Measurements from ENCODE around the gene FOXL1. TPM values are rescaled to one million over a fixed set of nuclear protein-coding genes. Genes with fewer than 3 reads are reported as not detected.
A peak's percentile ranks its signal among the peaks of the same experiment; 100 is the strongest.

Gene FOXL1
- total RNA-seq, 1 donor from 2014 or later, result 0.30 TPM

DNA sequence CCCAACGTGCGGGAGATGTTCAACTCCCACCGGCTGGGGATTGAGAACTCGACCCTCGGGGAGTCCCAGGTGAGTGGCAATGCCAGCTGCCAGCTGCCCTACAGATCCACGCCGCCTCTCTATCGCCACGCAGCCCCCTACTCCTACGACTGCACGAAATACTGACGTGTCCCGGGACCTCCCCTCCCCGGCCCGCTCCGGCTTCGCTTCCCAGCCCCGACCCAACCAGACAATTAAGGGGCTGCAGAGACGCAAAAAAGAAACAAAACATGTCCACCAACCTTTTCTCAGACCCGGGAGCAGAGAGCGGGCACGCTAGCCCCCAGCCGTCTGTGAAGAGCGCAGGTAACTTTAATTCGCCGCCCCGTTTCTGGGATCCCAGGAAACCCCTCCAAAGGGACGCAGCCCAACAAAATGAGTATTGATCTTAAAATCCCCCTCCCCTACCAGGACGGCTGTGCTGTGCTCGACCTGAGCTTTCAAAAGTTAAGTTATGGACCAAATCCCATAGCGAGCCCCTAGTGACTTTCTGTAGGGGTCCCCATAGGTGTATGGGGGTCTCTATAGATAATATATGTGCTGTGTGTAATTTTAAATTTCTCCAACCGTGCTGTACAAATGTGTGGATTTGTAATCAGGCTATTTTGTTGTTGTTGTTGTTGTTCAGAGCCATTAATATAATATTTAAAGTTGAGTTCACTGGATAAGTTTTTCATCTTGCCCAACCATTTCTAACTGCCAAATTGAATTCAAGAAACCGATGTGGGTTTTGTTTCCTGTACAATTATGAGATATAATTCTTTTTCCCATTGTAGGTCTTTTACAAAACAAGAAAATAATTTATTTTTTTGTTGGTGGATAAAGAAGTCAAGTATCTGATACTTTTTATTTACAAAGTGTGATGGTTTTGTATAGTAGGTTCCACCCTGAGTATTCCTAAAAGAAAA lies 9.4 kb upstream of the FOXL1 start:
- DNase-seq, result no peak

DNA sequence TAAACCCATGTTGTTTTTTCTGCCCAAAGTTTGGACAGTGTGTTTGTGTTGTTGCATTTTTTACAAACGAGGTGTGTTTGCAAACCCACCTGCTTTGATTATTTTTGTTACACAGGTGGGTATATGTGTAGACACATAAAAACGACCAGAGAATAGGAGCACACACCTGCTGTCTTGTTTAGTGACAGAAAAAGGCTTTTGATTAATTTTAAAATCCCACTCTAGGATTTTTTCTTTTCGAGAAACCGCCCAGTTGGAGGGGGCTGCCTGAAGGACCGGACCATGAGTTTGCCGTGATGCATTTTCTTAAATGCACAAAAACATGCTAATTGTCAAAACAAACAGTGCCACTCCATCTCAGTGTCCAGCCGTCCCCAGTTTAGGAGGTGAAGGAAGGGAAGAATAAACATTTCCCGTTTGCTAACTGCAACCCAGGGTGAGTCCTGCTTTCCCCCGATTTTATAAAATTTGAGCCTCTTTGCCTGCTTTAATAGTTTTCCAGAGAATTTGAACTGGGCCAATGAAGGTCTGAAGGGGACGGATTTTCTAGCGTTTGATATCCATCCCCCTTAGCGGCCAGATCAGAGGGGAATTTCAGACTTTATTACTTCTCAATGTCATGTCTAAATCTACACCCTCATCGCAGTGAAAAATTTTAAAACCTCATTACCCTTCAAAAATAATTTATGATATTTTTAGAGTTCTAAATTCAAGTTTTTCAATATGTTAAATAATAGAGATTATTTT lies 8.5 kb upstream of the FOXL1 start:
- no peak for DNase-seq

DNA sequence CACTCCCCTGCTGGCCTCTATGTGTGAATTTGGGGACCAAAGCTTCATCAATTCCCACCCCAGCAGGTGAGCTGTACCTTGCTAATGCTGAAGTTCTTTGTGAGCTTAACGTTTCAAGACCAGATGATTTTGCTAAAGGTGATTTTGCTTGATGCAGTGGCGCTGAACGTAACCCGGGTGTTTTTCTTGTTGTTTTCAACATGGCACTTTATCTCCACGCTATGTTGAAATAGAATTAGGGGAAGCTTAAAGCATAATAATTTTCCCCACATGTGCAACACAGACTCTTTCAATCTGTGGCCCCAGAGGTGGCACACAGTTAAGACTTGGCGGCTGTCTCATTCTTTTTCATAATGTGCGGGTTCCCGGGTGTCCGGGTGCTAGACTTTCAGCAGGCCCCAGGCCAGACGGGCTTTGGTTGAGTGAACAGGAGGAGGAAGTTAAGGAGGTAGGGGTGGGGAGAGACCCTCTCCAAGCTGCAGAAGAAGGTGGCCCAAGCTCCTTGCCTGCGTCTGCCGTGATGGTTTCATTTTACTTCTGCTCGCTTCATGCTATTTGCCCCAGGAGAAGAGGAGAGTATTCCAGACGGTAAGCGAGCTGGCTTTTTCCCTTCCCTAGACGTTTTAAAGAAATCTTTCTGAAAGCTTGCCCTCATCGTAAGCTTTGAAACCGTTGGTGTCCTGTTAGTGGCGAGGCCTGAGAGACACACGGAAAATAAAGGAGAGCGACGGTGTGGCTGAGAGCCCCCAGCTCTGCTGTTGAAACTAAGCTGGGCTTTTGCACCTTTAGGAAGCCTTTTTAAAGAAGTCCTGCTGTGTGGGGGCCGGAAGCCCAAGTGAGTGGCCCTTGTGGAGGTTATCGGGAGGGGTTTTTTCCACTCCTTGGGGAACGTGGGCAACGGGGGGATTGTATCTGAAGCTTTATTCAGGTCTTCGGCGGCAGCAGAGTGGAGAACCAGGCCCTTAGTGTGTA lies 7.5 kb upstream of the FOXL1 start:
- DNase-seq, result no peak

DNA sequence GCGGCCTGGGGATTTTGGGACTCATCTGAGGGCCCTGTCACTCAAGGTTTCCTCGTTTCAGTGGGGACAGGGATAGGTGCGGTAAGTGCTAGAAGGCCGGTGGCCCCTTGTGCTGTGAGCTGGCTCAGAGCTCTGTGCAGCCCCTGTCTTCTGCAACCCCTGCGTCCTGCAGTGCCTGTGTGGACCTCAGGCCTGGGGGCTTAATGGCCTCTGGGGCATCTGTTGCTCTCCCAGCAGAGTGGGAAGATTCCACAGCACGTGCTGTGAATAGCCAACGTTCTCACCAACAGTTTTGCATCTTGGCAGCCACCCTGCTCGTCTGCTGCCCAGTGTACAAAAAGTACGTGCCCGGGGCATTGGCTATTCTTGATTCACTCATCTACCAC lies 6.8 kb upstream of the FOXL1 start:
- DNase-seq, result no peak

DNA sequence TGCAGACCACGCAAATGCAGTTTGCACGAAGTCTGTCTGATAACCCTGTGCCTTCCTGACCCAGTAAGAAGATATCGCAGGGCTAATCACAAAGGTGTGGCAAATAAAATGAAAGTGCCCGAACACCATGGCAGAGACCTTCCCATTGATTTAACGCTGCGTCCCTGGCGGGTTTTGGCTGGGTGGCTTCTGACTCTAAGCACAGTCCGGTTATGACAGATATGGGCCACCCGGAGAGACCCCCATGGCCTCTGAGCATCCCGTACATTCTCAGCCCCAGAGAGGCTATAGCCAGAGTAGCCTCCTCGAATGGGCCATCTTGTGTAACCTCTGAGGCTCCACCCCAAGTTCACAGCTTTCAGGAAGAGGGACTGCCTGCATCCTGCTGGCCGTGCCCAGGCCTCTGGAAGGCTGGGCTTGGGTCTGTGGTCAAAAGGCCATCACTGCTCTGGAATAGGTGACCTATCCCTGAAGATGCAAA lies 6.3 kb upstream of the FOXL1 start:
- no peak for DNase-seq

DNA sequence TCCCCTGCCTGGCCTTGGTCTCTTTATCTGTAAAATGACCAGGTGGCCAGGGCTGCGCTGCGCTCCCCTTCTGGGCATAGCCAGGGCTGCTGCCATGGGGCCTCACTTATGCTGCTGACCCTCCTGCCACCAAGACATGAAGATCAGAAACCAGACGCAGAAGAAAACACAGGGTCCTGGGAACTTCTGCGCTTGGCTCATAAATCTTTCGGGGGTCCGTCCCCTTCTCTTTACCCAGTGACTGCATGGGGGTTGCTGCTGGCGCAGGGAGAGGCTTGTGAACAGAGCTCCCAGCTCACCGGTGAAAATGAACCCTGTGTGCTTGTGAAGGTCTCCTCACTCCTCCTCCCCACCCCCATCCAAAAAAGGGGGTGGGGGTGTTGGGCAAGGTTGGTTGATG lies 5.7 kb upstream of the FOXL1 start:
- DNase-seq, result no peak

DNA sequence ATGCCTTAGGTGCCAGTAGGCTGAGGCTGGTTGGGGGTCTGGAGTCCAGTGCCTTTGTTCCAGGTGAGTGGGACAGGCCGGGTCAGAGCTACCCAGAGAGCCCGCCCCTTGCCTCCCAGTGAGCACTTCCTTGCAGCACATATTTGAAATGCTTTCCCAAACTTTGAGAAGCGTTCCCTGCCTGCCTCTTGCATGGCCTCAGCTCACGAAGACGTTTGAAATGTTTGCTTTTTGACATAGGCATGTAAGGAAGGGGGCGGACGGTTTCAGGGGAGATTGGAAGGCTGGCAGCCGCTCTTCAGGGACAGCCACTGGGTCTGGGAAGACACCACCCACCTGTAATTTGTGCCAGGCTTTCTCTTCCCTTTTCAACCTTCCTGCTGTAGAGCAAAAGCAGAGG lies 5.1 kb upstream of the FOXL1 start:
- no peak for DNase-seq

DNA sequence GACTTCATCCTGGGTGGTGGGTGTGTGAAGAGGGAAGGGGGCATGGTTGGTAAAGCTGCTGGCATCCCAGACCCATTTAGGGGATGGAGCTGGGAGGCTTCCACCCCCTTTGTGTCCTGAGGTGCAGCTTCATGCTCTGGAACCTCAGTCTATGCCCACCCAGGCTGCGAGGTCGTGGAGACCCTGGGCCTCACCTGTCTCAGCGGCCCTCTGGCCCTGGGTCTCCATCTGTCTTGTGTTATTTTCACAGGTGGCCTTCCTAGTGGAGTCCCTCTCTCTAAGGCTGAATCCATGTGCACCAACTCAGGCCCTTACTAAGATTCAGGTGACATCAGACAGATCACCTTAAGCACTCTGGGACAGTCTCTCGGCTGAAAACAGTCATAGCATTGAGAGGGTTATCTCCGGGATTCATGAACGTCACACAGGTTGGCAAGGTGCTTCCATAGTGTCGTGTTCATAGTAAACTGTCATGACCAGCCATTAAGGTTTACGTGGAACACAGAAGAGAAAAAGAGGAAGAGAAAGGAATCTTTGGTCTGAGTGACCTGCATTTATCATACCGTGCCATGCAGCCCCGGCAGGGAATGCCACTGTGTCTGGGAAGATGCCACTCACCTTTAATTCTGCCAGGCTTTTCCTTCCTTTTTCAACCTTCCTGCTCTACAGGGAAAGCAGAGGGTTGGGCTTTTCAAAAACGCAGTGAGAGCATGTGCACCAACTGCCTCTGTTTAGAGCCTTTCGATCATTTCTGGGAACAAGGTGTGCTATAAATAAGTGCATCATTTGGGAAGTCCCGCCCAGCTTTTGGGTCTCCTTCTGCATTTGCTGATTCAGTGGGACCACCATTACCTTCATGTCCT lies 4.5 kb upstream of the FOXL1 start:
- DNase-seq, result no peak

DNA sequence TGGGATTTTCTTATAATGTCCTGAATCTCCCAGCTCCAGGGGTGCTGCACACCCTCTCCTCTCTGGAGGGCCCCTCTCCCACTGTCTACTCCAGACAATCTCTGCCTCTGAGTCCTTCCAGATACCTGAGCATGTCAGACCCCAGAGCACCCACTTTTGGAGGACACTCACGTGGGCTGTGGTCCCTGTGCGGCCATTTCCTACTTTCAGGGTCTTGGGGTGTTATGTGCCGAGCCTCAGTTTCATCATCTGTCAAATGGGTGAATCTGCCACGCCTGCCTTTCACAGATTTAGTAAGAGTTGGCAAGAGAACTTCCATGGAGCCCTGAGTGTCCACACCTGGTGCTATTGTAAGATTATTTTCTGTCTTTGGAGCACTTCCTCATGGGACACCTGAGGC lies 3.7 kb upstream of the FOXL1 start:
- no peak for DNase-seq

DNA sequence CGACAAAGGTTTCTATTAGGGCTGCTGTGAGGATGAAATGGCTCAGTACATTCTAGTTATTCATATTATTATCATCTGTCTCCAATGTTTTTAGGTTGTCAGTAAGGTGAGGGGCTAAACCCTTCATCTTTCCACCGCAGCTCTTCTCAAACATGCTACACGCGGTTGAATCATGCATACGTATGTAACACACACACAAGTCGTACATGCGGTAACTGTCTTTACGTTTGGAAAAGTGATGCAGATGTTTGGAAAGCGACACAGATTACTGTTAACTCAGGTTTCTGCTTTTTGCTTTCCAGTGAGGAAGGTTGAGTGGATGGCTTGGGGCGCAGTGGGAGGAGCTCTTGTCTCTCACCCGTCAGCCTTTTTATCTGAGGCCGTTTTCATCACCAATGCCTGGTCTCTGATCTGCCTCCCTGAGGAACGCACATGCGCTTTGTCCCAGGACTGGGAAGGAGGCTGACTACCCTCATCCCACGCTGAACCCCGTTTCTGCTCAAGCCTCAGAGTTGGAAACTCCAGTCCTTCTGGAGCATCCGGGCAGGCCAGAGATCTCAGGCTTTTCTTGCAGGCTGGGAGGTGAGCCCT lies 3.2 kb upstream of the FOXL1 start:
- no peak for DNase-seq

DNA sequence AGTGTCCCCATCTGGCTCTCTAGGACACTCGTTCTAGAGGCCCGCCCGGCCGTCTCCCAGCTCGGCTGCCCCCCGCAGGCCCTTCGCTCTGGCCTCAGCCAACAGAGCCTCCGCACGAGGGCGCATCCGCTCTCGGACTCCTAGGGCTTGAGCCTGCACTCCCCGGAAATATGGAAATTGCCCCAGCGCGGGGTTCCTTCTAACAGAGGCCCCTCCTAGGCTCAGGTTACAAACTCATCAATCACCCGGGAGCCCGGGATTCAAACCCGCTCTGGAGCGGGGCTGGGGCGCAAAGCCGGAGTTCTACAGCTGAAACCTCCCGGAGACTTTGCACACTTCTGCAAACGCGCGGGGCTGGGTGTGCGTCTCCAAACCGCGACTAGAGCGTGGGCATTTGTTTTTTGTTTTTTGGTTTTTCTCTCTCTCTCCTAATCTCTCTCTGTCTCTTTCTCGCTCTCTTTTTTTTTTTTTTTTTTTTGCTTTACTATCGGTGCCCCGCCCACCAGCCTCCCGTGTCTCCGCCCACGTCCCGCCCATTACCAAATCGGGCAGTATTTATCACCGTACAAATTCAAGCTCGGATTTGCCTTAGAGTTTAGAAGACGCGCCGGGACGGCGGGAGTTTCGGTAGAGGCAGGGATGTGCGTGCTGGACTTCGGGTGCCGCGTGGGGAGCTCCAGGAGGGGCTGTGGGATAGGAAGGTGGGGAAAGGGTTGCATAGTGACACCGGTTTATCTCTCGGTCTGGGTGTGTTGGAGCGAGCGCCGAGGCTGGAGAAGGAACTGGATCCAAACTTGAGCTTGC lies 2.4 kb upstream of the FOXL1 start:
- peak; percentile 25 for DNase-seq

DNA sequence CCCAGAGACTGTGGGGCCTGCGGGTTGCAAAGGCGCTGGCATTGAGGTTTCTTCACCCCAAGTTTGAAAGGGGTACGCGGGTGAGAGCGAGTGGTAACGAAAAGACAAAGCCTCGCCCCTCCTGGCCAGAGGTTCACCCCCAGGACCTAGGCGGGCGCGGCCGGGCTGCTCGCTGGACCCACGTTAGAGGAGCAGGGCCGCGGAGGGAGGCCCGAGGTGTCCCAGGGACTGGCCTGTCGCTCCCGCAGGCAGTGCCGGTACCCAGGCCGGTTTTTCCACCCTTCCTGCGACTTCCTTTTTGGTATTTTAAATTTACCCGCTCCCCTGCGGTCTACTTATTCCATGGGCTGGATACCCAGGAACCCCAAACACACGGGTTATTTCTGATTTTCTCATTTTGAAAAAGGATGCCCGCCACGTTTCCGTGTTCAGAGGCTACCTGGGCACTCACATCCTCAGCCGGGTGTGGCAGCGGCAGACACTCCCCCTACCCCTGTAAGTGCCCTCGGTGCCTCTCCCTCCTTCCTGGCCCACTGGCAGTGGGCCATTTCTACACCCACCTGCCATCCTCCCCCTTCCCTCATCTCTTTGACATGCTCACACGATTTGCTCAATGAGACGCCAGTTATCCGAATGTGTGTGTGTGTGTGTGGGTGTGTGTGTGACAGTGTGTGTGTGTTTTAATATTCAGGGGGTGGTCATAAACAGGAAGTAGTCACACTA lies 1.6 kb upstream of the FOXL1 start:
- DNase-seq, result no peak

DNA sequence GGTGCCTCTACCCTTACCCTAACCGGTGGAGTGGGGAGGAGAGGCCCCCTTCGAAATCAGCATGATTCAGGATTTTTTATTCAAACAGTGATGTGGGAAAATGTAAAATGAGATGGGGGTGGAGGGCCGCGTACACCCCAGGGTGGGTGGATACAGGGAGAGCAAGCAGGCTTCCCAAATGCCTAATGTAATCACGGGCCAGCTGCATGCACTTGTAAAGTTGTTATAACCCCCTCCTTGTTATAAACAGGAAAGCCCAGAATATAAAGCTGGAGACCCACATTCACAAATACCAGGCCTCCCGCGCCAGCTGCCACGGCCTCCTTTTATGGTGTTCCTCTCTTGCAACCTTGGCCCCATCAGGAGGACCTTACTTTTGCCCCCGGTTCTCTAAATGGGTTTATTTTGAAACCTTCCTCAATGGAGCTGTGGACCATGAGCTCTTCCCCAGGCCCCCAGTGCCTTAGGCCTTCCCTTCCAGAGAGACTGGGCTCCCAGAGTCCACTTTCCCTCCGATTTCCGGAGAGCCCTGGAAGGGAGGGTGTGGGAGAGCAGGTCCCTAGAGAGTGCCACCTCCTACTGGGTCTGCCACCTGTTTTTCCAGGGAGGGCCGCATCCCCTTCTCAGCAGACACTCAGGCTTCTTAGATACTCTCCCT lies 906 bp upstream of the FOXL1 start:
- no peak for DNase-seq

DNA sequence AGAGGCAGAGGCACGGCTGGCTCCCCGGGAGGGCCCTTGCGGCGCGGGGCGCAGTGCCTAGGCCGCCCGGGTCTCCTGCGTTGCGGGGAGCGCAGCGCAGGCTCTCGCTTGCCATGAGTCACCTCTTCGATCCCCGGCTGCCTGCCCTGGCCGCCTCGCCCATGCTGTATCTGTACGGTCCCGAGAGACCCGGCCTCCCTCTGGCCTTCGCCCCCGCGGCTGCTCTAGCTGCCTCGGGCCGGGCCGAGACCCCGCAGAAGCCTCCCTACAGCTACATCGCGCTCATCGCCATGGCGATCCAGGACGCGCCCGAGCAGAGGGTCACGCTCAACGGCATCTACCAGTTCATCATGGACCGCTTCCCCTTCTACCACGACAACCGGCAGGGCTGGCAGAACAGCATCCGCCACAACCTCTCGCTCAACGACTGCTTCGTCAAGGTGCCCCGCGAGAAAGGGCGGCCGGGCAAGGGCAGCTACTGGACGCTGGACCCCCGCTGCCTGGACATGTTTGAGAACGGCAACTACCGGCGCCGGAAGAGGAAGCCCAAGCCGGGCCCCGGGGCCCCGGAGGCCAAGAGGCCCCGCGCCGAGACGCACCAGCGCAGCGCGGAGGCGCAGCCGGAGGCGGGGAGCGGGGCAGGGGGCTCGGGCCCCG lies 390 bp downstream of the FOXL1 start:
- DNase-seq, result no peak

DNA sequence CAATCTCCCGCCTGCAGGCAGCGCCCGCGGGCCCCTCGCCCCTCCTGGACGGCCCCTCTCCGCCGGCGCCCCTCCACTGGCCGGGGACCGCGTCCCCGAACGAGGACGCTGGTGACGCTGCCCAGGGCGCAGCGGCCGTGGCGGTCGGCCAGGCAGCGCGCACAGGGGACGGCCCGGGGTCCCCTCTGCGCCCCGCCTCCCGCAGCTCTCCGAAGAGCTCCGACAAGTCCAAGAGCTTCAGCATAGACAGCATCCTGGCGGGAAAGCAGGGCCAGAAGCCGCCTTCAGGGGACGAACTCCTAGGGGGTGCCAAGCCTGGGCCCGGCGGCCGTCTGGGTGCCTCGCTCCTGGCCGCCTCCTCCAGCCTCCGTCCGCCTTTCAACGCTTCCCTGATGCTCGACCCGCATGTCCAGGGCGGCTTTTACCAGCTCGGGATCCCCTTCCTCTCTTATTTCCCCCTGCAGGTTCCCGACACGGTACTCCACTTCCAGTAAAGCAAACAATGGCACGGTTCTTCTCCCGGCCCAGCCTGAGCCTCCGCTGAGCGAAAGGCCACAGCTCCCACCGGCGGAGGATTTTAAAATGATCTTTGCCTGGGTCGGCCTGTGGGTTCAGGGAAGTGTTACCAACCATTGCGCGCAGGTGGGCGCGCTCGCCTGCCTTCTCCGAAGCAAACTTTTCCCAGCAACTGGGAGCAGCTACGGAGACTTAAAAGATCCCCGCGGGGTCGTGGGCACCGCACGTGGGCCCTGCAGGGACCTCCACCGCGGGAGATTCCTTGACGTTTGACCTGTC lies 1.1 kb downstream of the FOXL1 start:
- DNase-seq, result no peak

DNA sequence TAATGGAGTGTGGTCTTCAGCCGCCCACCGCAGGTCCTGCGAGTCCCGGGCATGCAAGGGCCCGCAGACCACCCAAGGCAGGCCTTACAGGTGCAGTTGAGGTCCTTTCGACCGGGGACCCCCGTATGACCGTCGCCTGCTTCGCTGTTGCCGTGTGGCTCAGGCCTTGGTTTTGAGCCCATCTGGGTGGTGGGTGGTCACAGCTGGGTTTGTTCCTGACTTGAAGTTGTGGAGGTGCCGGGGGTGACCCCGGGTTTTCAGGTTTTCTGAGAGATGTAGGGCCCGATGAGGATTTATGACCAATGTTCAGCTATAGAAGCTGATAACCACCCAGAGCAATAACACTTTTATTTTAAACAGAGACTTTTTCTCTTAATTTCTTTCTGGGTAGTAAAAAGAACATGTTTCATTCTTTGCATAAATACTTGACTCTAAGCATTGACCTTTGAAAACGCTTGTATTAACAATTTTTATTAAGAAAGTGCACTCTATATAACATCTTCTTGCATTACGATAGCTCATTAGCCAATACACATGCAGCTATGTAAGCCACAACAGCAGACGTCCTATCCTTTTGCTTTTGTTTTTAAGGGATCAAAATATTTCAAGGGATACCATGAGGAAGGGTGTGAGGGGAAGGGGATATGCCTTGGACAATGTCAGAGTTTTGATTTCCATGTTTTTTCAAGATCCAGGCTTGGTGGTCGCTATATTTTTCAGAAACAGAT lies 1.9 kb downstream of the FOXL1 start:
- DNase-seq, result no peak

DNA sequence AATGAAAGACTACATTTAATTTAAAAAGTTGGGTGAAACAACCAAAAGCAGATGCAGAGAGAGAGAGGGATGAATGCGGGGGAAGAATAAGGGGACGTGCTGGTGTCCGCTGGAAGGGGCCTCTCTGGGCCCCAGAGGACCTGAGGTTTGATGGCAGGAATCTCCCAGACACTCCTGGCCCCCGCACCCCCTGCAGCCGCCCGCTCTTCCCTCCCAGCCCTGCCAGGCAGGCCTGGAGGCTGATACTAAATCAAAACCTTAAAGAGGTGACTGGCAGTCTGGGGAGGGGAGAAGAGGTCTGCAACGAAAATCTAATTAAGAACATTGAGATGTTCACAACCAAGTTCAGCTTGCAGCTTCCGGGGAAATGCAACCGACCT lies 2.4 kb downstream of the FOXL1 start:
- DNase-seq, result no peak
